ENCODE measurements around the gene FAM120A. TPM values are rescaled to one million over a fixed set of nuclear protein-coding genes. Genes with fewer than 3 reads are reported as not detected.

The FAM120A gene
- total RNA-seq, 6 experiments from 2014 or later, result 61.9 to 92.1 (median 76.0) TPM

- ATAC-seq, result no peak
- WGBS (ENCODE audit: insufficient coverage, low coverage, low lambda C conversion rate, missing lambda C conversion rate), result 100% methylated on average over 2 of the region's 4 CpGs
- no peak overlapping the region for H3K4me3 ChIP-seq
- peak in 1 of 3 donors; percentile 17 for DNase-seq
- intact Hi-C loops (cut with DNase I), result no loop called here
- H3K4me1 ChIP-seq, result peaks cover 0 to 21% (median 10%) of the 10 kb centered on the region in 4 donors
- no peaks in the 10 kb centered on the region for H3K27me3 ChIP-seq
- H3K36me3 ChIP-seq, result no peaks in the 10 kb centered on the region
- no peaks in the 10 kb centered on the region for H3K9me3 ChIP-seq
- no peak overlapping the region for H3K27ac ChIP-seq
- TF ChIP-seq POLR2A (IDR thresholded peaks at IDR 0.05) (no peak), CTCF (IDR thresholded peaks at IDR 0.05) (no peak)
These were observed 134.2 kb downstream of the FAM120A start for GRCh38 chr9:93585695-93586094.

- H3K4me1 ChIP-seq, result peaks cover 0 to 13% (median 6%) of the 10 kb centered on the region in 4 donors
- intact Hi-C loops (cut with DNase I), result no loop called here
- no peak for ATAC-seq
- TF ChIP-seq POLR2A (IDR thresholded peaks at IDR 0.05), result no peak
- no peak for TF ChIP-seq CTCF (IDR thresholded peaks at IDR 0.05)
- peak in 1 of 3 donors; percentile 25 for DNase-seq
- WGBS (ENCODE audit: insufficient coverage, low coverage, low lambda C conversion rate, missing lambda C conversion rate), result 93% methylated on average over 2 of the region's 13 CpGs
- no peaks in the 10 kb centered on the region for H3K36me3 ChIP-seq
- H3K4me3 ChIP-seq, result no peak overlapping the region
- H3K9me3 ChIP-seq, result no peaks in the 10 kb centered on the region
- H3K27ac ChIP-seq, result no peak overlapping the region
- no peaks in the 10 kb centered on the region for H3K27me3 ChIP-seq
These were observed 135.0 kb downstream of the FAM120A start for GRCh38 chr9:93586290-93587057.

GRCh38 chr9:93587284-93587650 lies 135.8 kb downstream of the FAM120A start:
- no peaks in the 10 kb centered on the region for H3K9me3 ChIP-seq
- H3K27ac ChIP-seq, result no peak overlapping the region
- H3K4me3 ChIP-seq, result no peak overlapping the region
- no peaks in the 10 kb centered on the region for H3K36me3 ChIP-seq
- ATAC-seq, result no peak
- peaks cover 0 to 5% (median 2%) of the 10 kb centered on the region in 4 donors for H3K4me1 ChIP-seq
- 83% methylated on average over 7 of the region's 7 CpGs for WGBS (ENCODE audit: insufficient coverage, low coverage, low lambda C conversion rate, missing lambda C conversion rate)
- H3K27me3 ChIP-seq, result no peaks in the 10 kb centered on the region
- TF ChIP-seq POLR2A (IDR thresholded peaks at IDR 0.05) (no peak), CTCF (IDR thresholded peaks at IDR 0.05) (no peak)
- intact Hi-C loops (cut with DNase I), result no loop called here
- no peak for DNase-seq

GRCh38 chr9:93587651-93588347 lies 136.3 kb downstream of the FAM120A start:
- H3K4me1 ChIP-seq, result no peaks in the 10 kb centered on the region
- no peaks in the 10 kb centered on the region for H3K36me3 ChIP-seq
- TF ChIP-seq CTCF (IDR thresholded peaks at IDR 0.05) (peak in 1 of 4 donors; percentile 10), POLR2A (IDR thresholded peaks at IDR 0.05) (no peak)
- H3K27me3 ChIP-seq, result no peaks in the 10 kb centered on the region
- ATAC-seq (peak in 3 of 4 donors; percentile 23 to 27 (median 23)), DNase-seq (peak in 1 of 3 donors; percentile 42)
- WGBS (ENCODE audit: insufficient coverage, low coverage, low lambda C conversion rate, missing lambda C conversion rate), result 90% methylated on average over 2 of the region's 11 CpGs
- H3K9me3 ChIP-seq, result no peaks in the 10 kb centered on the region
- intact Hi-C loops (cut with DNase I), result no loop called here
- no peak overlapping the region for H3K27ac ChIP-seq
- H3K4me3 ChIP-seq, result no peak overlapping the region
